ACHN (cell line): ENCODE measurements around the gene TM4SF4.

ENCODE experiments used
- DNase-seq: peaks from one replicate; pipeline ENCODE4 v3.0.0-alpha.2; 2015
- in situ Hi-C: cut with HindIII; loops from 2 replicates; pipeline ENCODE4 v1.10.0; 2017; ENCODE audit warnings: low sequenced_read_pairs, low pct_ligation_motif_present, low pct_unique_long_range_greater_than_20kb

Gene TM4SF4

DNA sequence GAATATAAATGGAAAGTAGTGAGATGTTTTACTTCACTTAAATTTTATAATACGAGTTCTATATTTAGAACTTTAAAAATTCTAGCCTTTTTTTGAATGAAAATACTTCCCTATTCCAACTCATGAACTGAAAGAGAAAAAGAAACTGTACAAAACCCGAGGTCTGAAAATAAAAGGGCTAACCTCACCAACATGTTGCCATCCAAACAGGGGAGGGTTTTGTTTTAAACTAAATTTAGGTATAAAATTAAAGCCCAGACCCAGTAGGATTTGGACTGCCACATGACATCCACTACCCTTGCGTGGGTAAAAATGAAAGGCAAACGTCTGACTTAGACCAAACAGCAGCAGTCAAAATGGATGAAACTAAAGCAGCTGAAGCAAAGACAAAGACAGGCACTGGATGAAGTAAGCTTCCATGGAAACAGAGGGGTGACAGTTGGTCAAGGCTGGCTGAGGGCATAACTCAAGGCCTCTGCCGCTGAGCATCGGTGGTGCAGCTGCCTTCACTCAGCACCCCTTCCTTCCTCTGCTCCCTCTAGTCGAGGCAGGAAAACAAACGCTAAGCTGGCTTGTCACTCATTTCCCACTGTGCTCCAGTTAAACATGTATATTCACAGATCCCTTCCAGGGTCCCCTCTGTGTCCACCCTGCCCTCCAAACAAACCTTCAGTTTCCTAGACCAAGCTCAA is 58.1 kb downstream of the TM4SF4 start:
- in situ Hi-C loops = no loop called here
- DNase-seq = no peak

DNA sequence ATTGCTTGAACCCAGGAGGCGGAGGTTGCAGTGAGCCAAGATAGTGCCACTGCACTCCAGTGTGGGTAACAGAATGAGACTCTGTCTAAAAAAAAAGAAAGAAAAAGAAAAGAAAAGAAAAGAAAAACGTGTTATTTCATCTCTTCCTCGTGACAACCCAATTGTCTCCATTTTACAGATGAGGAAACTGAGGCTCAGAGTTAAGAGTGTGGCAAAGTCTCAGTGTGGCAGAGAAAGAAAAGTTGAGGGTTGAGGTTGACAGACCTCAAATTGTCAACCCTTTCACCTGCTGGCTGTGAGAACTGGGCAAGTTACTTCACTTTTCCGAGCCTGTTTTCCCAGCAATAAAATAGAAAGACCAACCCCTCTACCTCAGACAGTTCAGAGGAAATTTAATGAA is 59.6 kb downstream of the TM4SF4 start:
- in situ Hi-C loops = no loop called here
- DNase-seq = no peak

DNA sequence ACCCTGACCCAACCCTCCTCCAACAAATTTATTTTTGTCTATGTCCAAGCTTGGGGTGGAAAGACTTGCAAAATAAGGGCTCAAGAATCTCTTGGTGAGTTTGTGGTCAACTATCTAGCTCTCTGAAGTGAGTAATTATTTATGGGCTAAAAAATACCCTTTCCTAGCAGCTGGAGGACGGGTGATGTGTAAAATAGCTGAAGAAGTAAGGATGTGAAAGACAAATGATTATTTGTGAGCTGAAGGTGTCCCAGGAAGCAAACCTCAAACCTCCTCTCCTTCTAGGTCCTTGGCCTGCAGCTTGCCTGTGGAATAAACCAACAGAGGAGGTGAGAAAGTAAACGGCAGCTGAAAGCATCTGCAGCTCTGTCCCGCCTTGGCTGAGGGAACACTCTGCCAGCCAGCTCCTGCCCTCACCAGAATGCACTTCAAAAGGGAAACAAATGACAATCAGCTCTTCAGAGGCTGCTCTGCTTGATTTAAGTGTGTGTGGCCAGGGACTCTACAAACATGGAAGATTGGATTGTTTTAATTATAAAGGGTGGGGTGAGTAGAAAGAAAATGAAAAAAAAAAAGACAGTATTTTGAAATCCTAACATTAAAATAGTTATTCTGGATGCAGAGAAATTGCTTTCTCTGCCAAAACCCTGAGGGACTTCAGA is 60.3 kb downstream of the TM4SF4 start:
- no peak for DNase-seq

DNA sequence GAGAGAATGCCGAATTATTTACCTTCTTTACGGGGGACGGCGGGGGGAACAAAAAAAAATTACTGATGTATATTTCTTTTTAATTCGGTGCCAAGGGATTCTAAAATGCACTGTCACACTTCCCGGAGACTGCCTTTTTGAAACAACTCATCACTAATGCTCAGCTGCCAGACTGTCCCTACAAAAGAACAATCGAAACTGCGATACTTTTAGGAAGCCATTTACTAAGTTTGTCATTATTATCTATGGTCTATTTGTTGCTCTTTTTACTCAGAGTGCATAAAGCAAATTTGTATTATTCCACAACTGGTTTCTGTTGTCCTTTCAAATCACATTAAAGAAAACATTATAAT is 60.8 kb downstream of the TM4SF4 start:
- in situ Hi-C loops = no loop called here
- no peak for DNase-seq

More for the DNA sequence above, 60.3 kb downstream of the TM4SF4 start:
- in situ Hi-C loops = no loop called here

DNA sequence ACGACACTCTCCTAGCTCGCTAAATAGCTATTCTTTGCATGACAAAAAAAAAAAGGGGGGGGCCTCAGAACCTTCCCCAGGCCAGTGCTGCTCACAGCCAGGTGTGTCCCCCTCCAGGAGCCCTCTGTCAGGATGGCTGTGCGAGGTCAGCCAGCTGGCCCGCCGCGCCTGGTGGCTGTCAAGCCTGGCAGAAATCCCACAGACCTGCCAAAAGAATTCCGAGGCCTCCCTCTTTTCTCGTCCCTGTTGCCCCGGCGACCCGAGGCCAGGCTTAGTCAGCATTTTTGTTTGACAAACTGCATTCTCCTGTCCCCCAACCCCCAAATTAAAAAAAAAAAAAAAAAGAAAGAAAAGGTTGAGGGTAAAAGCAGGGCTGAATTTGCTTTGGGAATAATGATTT is 61.9 kb downstream of the TM4SF4 start:
- no peak for DNase-seq
- in situ Hi-C loops = no loop called here

DNA sequence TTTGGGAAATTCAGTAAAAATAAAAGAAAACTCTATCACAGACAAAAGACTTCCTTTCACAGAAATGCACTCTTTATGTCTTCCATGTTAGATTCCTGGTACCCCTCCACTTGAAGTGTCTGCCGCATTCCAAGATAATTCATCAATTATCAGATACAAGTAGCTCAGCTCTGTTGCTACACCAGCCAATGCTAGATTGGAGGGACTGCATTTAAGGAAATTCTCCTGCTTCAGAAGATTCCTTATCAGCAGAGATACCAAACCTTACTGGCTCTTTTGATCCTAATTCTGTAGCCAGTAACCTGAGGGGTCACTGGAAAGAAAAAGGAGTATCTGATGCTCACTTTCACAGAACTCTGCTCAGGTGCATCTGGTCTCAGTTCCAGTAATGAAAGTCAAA is 63.9 kb downstream of the TM4SF4 start:
- no peak for DNase-seq
- in situ Hi-C loops = no loop called here

DNA sequence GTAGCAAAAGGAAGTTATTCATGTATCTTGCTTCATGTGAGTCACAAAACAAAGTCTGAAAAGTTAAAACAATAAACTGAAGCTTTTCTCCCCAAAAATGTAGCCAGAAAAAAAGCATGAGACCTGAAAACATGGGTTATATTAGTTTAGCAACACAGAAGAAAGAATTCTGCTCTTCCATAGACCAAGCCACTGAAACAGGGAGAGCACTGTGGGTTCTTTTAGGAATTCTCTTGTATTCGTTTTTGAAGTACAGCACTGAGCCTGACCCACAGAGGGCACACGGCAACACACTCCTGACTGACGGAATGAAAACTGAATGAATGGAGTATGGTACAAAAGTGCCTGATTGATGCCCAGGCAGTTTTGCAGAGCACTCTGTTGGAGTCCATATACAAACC is 66.6 kb downstream of the TM4SF4 start:
- DNase-seq = peak; percentile 71

DNA sequence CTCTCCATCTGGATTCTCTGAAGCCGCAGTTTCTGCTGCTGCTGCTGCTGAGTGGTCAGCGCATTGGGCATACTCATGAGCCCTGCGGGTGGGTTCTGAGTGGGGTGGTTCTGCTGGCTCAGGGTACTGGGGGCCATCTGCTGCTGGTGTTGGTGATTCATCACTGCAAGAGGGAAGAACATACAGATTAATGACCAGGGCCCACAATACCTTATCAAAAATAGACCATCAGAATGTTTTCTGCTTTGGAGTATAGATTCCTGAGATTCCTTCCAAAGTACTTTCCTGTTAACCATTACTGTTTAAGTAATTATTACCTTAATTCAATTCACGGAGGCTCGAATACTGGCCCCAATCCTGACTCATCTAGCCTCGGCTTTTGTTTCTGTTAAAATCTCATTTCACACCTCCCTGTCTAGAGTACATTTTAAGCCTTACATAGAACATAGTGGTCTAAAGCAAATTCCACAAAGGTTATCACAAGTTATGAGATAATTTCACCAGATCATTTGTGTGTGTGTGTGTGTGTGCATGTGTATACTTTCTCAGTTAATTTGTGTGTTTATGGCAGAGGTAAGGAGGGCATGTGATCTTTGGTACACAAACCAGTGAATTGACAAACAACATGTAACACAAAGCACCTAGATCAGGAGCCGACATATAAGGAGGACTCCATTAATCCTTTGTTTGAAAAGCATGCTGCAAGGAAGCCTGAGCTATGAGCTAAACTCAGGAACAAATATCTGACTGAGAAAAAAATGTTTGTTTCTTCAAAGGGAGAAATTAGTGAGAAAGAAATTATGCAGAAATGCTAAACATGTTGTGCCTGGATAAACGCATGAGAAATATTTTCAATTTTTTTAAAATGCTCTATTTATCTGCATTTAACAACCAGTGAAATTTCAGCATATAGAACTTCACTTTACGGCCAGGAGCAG is 68.1 kb downstream of the TM4SF4 start:
- peak; percentile 96 for DNase-seq
- in situ Hi-C loops = no loop called here

More for the DNA sequence above, 66.6 kb downstream of the TM4SF4 start:
- in situ Hi-C loops = no loop called here

DNA sequence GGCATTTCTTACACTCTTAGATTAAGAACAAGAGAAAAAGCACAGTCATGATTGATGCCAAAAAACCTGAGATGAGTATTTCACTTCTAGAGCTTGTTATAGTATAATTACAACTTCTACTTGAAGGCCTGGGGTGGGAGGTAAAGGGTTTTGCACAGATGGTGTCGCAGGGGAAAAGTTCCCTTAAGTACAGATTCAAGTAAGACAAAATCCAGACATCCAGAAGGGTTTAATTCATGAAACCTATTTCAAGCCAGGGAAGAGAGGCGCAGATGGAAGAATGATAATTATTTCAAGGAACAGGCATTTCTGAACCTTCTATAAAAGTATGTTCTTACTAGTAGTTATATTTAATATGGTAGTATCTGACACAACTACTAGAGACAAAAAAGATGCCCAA is 70.6 kb downstream of the TM4SF4 start:
- no peak for DNase-seq
- in situ Hi-C loops = no loop called here

DNA sequence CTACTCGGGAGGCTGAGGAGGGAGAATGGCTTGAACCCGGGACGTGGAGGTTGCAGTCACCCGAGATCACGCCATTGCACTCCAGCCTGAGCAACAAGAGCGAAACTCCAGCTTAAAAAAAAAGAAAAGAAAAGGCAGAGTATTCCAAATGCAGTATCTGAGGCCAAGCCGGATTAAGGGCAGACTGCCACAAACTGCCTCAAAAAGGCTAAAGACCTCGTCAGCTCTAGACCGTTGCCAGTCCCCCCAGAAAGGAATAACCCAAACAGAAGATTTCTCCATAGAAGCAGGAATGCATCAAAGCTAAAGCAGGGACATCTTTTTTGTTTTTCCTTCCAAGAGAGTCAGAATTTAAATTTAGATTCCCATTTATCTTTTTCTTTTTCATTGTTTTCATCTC is 72.9 kb downstream of the TM4SF4 start:
- DNase-seq = no peak
- in situ Hi-C loops = no loop called here

DNA sequence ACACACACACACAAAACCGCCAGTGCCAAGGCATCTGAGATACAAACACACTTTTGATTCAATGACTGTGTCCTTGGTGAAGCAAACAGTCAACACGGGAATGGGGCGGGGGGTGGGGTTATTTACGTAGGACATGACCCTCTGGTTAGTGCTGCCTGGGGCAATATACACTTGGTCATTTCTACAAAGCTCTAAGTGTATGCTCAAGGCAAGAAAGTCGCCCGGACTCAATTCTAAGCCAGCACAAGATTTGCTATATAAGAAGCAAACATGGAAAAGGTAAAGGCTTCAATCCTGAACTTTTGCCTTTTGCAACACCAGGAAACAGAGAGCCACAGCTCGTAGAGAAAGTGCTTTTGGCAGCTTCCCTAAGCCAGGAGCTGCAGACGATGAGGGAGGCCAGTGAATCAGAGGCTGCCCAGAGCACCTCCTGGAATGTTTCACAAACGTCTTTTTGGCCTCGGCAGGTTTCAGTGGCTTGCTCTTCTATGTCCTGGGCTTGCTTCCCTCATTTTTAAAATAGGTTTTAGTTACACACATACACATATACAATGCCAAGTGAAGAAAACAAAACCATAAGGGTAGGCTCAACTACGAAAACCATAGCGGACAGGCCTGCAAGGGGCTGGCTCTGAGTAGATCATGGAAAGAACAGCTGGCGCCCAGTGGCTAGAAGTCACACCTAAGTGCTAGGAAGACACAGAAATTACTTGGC is 73.6 kb downstream of the TM4SF4 start:
- in situ Hi-C loops = no loop called here
- DNase-seq = peak; percentile 78

DNA sequence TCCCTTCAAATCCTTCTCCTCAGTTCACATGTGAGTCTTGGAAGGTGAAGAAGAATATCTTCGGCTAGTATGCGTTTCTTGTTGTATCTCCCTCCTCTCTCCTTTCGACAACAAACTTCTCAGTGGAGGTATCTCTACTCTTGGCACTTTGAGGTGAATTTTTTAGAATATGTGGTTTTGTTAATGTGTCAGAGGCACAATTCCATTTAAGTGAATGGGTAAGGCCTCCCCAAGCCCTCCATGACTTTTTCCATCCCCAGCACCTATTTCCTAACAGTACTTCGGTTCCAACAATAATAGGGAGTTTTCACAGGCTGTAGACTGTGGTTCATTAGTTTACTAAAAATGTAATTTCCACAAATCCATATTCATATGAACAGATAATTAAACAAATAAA is 74.2 kb downstream of the TM4SF4 start:
- in situ Hi-C loops = no loop called here
- DNase-seq = no peak

DNA sequence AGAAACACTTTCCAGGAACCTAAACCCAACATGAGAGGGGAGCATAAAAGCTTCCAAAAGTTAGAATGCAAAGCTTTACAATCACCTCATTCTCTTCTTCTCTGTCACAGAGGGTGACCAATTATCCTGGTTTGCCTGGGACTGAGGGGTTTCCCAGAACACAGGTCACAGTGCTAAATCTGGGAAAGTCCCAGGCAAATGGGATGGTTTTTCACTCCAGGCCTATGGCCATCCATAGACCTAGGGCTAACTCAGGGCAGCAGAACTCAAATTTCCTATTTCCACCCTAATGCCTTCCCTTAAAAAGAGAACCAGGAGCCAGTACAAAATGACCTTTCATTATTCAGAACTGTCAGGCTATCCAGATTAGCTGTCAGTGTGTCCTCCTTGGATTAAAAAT is 77.0 kb downstream of the TM4SF4 start:
- in situ Hi-C loops = no loop called here
- no peak for DNase-seq

DNA sequence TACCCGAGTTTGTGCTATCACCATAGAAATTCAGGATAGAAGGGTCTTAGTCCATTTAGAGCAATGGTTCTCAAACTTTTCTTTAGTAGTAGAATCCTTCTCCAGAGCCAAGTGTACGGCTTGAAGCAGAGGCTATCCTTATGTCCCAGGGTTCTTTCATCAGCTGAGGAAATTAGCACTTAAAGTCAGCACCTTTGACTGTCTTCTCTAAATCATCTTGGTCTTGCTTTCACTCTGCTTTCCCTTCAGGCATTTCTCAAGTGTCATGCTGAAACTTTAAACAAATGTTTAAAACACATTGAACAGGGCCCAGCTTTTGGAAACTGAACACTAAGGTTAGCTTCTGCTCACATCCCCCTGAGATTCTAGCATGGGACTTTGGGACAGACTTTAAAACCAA is 78.2 kb downstream of the TM4SF4 start:
- in situ Hi-C loops = no loop called here

More for the DNA sequence above, 78.2 kb downstream of the TM4SF4 start:
- no peak for DNase-seq
